Coronary artery (tissue), 2 donors: ENCODE results near the gene RNASEH2B.

ENCODE experiments used
- DNase-seq: peaks from one replicate; pipeline ENCODE4 v3.0.0-alpha.2; 2017; ENCODE audit warnings: low spot score
- H3K27ac ChIP-seq, 2 donors: fragments of 200-600 bp; sonication (generic); one replicate each; pipeline ENCODE4 v1.5.1; 2016 to 2019
- H3K4me3 ChIP-seq: fragments of 200-600 bp; sonication (generic); 2 replicates; pipeline ENCODE4 v1.5.1; 2016; ENCODE audit warnings: mild to moderate bottlenecking, moderate library complexity
- TF ChIP-seq, protein P1 (sequence below): fragments of 200-600 bp; sonication (generic); IDR thresholded peaks from one replicate; pipeline ENCODE4 v1.5.1; 2019; ENCODE audit warnings: antibody characterized with exemption

RNASEH2B gene

DNA sequence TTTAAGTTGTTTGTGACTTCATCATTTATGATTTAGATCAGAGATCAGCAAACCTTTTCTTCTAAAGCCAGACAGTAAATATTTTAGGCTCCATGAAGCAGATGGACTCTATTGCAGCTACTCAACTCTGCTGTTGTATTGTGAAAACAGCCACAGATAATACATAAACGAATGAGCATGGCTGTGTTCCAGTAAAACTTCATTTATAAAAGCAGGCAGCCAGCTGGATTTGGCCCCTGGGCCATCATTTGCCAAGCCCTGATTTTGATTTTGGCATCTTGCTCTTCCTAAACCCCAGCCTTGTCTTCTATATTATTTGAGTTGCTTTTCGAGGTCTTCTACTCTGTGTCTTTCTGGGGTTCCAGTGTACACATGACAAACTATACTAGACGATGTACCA lies 41.3 kb downstream of the RNASEH2B start:
- DNase-seq = no peak

DNA sequence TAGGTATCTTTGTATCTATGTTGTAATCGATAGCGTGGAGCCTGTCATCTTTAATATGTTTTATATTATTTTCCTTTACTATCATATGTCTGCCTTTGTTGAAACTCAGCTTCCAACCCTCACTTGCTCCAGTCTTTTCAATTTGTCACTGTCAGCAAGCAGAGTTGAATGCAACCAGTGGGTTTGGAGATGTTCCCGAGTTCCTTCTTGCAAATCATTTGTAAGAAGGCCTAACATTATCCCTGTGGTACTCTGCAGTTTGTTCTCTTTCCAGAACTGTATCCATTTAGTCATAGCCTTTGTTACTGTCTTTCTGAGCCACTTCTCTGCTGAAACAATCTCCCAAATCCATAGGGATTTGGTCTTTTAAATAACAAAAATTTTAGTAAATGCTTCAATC lies 41.8 kb downstream of the RNASEH2B start:
- Histone ChIP-seq H3K4me3 (no peak overlapping the region), H3K27ac (no peak overlapping the region)
- DNase-seq = no peak
- TF ChIP-seq, protein P1, sequence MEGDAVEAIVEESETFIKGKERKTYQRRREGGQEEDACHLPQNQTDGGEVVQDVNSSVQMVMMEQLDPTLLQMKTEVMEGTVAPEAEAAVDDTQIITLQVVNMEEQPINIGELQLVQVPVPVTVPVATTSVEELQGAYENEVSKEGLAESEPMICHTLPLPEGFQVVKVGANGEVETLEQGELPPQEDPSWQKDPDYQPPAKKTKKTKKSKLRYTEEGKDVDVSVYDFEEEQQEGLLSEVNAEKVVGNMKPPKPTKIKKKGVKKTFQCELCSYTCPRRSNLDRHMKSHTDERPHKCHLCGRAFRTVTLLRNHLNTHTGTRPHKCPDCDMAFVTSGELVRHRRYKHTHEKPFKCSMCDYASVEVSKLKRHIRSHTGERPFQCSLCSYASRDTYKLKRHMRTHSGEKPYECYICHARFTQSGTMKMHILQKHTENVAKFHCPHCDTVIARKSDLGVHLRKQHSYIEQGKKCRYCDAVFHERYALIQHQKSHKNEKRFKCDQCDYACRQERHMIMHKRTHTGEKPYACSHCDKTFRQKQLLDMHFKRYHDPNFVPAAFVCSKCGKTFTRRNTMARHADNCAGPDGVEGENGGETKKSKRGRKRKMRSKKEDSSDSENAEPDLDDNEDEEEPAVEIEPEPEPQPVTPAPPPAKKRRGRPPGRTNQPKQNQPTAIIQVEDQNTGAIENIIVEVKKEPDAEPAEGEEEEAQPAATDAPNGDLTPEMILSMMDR = no peak

More for the DNA sequence above, 41.3 kb downstream of the RNASEH2B start:
- TF ChIP-seq, protein P1 = no peak
- no peak overlapping the region for H3K4me3 ChIP-seq
- no peak overlapping the region for H3K27ac ChIP-seq

GRCh38 chr13:50955241-50955640 lies 45.6 kb downstream of the RNASEH2B start:
- TF ChIP-seq, protein P1 = no peak
- DNase-seq = no peak
- Histone ChIP-seq H3K4me3 (no peak overlapping the region), H3K27ac (no peak overlapping the region)

- Histone ChIP-seq H3K4me3 (no peak overlapping the region), H3K27ac (no peak overlapping the region)
- TF ChIP-seq, protein P1 = no peak
- no peak for DNase-seq
Measured at GRCh38 chr13:50955798-50956197, 46.2 kb downstream of the RNASEH2B start.

DNA sequence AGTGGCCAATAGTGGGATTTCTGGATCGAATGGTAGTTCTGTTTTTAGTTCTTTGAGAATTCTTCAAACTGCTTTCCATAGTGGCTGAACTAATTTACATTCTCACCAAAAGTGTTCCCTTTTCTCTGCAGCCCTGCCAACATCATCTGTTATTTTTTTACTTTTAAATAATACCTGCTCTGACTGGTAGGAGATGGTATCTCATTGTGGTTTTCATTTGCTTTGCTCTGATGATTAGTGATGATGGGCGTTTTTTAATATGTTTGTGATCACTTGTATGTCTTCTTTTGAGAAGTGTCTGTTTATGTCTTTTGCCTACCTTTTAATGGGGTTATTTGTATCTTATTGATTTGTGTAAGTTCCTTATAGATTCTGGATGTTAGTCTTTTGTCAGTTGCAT lies 48.0 kb downstream of the RNASEH2B start:
- TF ChIP-seq, protein P1 = no peak
- no peak for DNase-seq
- Histone ChIP-seq H3K27ac (no peak overlapping the region), H3K4me3 (no peak overlapping the region)

GRCh38 chr13:50969691-50970090 lies 60.1 kb downstream of the RNASEH2B start:
- Histone ChIP-seq H3K4me3 (no peak overlapping the region), H3K27ac (no peak overlapping the region)
- DNase-seq = no peak
- TF ChIP-seq, protein P1 = no peak

DNA sequence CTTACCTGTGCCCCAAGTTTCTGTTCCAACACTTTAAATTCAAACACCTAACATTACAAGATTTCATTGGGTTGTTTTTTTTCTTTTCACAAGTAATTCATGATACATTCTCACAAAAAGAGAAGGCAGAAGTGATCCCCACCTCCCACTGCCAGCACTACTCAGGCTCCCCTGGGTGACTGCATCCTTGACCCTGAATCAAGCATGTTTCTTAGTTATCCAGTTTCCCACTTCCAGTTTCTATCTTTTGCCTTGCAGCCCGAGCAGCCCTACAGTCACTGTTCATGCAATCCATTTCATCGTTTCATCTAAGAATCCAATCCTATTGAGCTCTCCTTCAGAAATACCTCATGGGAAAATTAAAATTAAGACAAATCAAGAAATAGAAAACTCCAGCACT lies 61.4 kb downstream of the RNASEH2B start:
- DNase-seq = no peak
- TF ChIP-seq, protein P1 = no peak
- no peak overlapping the region for H3K27ac ChIP-seq
- H3K4me3 ChIP-seq = no peak overlapping the region
